DOHH2 (cell line): ENCODE results near the gene FAM227A.

Source experiments
- H3F3A ChIP-seq: fragments of 200-600 bp; sonication (generic), shearing (Covaris generic); 2 replicates; pipeline ENCODE4 v1.6.0; 2016; ENCODE audit warnings: antibody characterized with exemption, mild to moderate bottlenecking; ENCODE audit not compliant: control insufficient read depth, insufficient read depth
- H3K27ac ChIP-seq: fragments of 200-600 bp; sonication (generic); 2 replicates; pipeline ENCODE4 v1.5.1; 2014; ENCODE audit warnings: low read depth, mild to moderate bottlenecking, low read length, moderate library complexity
- H3K27me3 ChIP-seq: fragments of 200-600 bp; sonication (generic); 2 replicates; pipeline ENCODE4 v1.6.1; 2014; ENCODE audit warnings: mild to moderate bottlenecking, low read length, mixed read lengths; ENCODE audit not compliant: control insufficient read depth
- H3K36me3 ChIP-seq: fragments of 200-600 bp; sonication (generic); 2 replicates; pipeline ENCODE4 v1.6.1; 2014; ENCODE audit warnings: mild to moderate bottlenecking, low read length, moderate library complexity, mixed read lengths; ENCODE audit not compliant: control insufficient read depth
- H3K4me1 ChIP-seq: fragments of 200-600 bp; sonication (generic); 2 replicates; pipeline ENCODE4 v1.6.1; 2014; ENCODE audit warnings: mild to moderate bottlenecking, low read length, mixed read lengths; ENCODE audit not compliant: control insufficient read depth
- H3K4me2 ChIP-seq: fragments of 200-600 bp; sonication (generic); 2 replicates; pipeline ENCODE4 v1.6.0; 2014; ENCODE audit warnings: mild to moderate bottlenecking, low read length, moderate library complexity
- H3K4me3 ChIP-seq: fragments of 200-600 bp; sonication (generic); 2 replicates; pipeline ENCODE4 v1.5.1; 2014; ENCODE audit warnings: mild to moderate bottlenecking, low read length, mixed read lengths
- H3K79me2 ChIP-seq: fragments of 200-600 bp; sonication (generic); 2 replicates; pipeline ENCODE4 v1.6.1; 2014; ENCODE audit warnings: mild to moderate bottlenecking, low read length, mixed read lengths; ENCODE audit not compliant: control insufficient read depth
- H3K9me2 ChIP-seq: fragments of 200-600 bp; sonication (generic); replicated peaks from 2 replicates; pipeline ENCODE4 v1.6.1; 2014; ENCODE audit warnings: mild to moderate bottlenecking, low read length, mixed read lengths; ENCODE audit not compliant: control insufficient read depth
- H3K9me3 ChIP-seq: fragments of 200-600 bp; sonication (generic); 2 replicates; pipeline ENCODE4 v1.6.1; 2014; ENCODE audit warnings: antibody characterized with exemption, low read length, mixed read lengths; ENCODE audit not compliant: control insufficient read depth, insufficient read depth
- H4K20me1 ChIP-seq: fragments of 200-600 bp; sonication (generic); 2 replicates; pipeline ENCODE4 v1.6.0; 2014; ENCODE audit warnings: low read depth, mild to moderate bottlenecking, antibody characterized with exemption, low read length, moderate library complexity; ENCODE audit not compliant: control insufficient read depth, insufficient read depth
- CTCF ChIP-seq: fragments of 200-600 bp; sonication (generic); IDR thresholded peaks from one replicate; pipeline ENCODE4 v1.5.1; 2014; ENCODE audit warnings: antibody characterized with exemption, mild to moderate bottlenecking, low read depth, low read length; ENCODE audit not compliant: poor library complexity, severe bottlenecking
- EZH2phosphoT487 ChIP-seq: fragments of 200-600 bp; sonication (generic); IDR thresholded peaks from 2 replicates; pipeline ENCODE4 v1.6.1; 2017; ENCODE audit warnings: borderline replicate concordance, mild to moderate bottlenecking, antibody characterized with exemption, low read length, moderate library complexity, mixed read lengths

Gene FAM227A

GRCh38 chr22:38566726-38567504 lies 89.3 kb downstream of the FAM227A start:
- no peaks in the 10 kb centered on the region for H3K27me3 ChIP-seq

GRCh38 chr22:38565441-38565840 lies 90.8 kb downstream of the FAM227A start:
- H4K20me1 ChIP-seq, result no peaks in the 10 kb centered on the region
- H3K4me1 ChIP-seq, result peaks cover 14% of the 10 kb centered on the region
- H3K9me3 ChIP-seq, result no peaks in the 10 kb centered on the region
- no peaks in the 10 kb centered on the region for H3K9me2 ChIP-seq
- H3K27me3 ChIP-seq, result no peaks in the 10 kb centered on the region
- 0 out of 2 replicates have a peak, but pooled peaks cover 6% of the 10 kb centered on the region for H3F3A ChIP-seq
- H3K4me2 ChIP-seq, result no peak overlapping the region
- H3K36me3 ChIP-seq, result peaks cover 41% of the 10 kb centered on the region
- peaks cover 9% of the 10 kb centered on the region for H3K79me2 ChIP-seq
- no peak overlapping the region for H3K4me3 ChIP-seq
- no peak overlapping the region for H3K27ac ChIP-seq
- TF ChIP-seq CTCF, result no peak
- no peak for TF ChIP-seq EZH2phosphoT487

More at GRCh38 chr22:38566726-38567504, 89.3 kb downstream of the FAM227A start:
- no peaks in the 10 kb centered on the region for H3K9me2 ChIP-seq
- no peaks in the 10 kb centered on the region for H3K9me3 ChIP-seq
- no peaks in the 10 kb centered on the region for H4K20me1 ChIP-seq
- no peak for TF ChIP-seq EZH2phosphoT487
- no peak for TF ChIP-seq CTCF
- H3K4me1 ChIP-seq, result peaks cover 26% of the 10 kb centered on the region
- no peak overlapping the region for H3K4me2 ChIP-seq
- no peak overlapping the region for H3K4me3 ChIP-seq
- no peak overlapping the region for H3K27ac ChIP-seq
- peaks cover 15% of the 10 kb centered on the region for H3F3A ChIP-seq
- H3K79me2 ChIP-seq, result peaks cover 19% of the 10 kb centered on the region
- H3K36me3 ChIP-seq, result peaks cover 31% of the 10 kb centered on the region

GRCh38 chr22:38564669-38565068 lies 91.5 kb downstream of the FAM227A start:
- Histone ChIP-seq H3K9me2 (no peaks in the 10 kb centered on the region), H3K27me3 (no peaks in the 10 kb centered on the region), H3K4me3 (no peak overlapping the region), H3F3A (0 out of 2 replicates have a peak, but pooled peaks cover 6% of the 10 kb centered on the region), H3K36me3 (peaks cover 39% of the 10 kb centered on the region), H3K79me2 (peaks cover 6% of the 10 kb centered on the region), H3K27ac (no peak overlapping the region), H4K20me1 (no peaks in the 10 kb centered on the region), H3K4me1 (peaks cover 14% of the 10 kb centered on the region), H3K4me2 (no peak overlapping the region), H3K9me3 (no peaks in the 10 kb centered on the region)
- no peak for TF ChIP-seq CTCF
- TF ChIP-seq EZH2phosphoT487, result no peak
